Neutrophil (primary cell): ENCODE results near the gene C12orf76.
A peak's percentile ranks its signal among the peaks of the same experiment; 100 is the strongest.
"Not testable (repeated sequence)": the region's sequence is repeated elsewhere in the genome, so short reads cannot be mapped to it uniquely, and the experiment has no call there.

Experiments used
- H3K27ac ChIP-seq: fragments of 200-600 bp; sonication (generic); 2 replicates; pipeline ENCODE4 v1.5.1; 2016; ENCODE audit warnings: mild to moderate bottlenecking, moderate library complexity
- H3K27me3 ChIP-seq: fragments of 200-600 bp; sonication (generic); 2 replicates; pipeline ENCODE4 v1.6.0; 2016; ENCODE audit warnings: mild to moderate bottlenecking
- H3K36me3 ChIP-seq: fragments of 200-600 bp; sonication (generic); 2 replicates; pipeline ENCODE4 v1.5.1; 2017
- H3K4me1 ChIP-seq, 2 experiments: fragments of 200-600 bp in 1 of 2; sonication (generic) in 1 of 2; 1 replicate in 1 of 2; 2 replicates in 1 of 2; pipeline versions ENCODE4 v1.5.1 to v1.6.1; 2013 to 2016; ENCODE audit warnings: low read depth in 1 of 2, low read length in 1 of 2, mild to moderate bottlenecking in 1 of 2, moderate library complexity in 1 of 2; ENCODE audit not compliant: control insufficient read depth in 1 of 2, insufficient read depth in 1 of 2
- H3K4me3 ChIP-seq, 2 experiments: fragments of 200-600 bp in 1 of 2; sonication (generic) in 1 of 2; 1 replicate in 1 of 2; 2 replicates in 1 of 2; pipeline ENCODE4 v1.5.1; 2013 to 2016; ENCODE audit warnings: low read depth in 1 of 2, low read length in 1 of 2, mild to moderate bottlenecking in 1 of 2, moderate library complexity in 1 of 2
- H3K9me3 ChIP-seq: fragments of 200-600 bp; sonication (generic); 2 replicates; pipeline ENCODE4 v1.5.1; 2016
- TF ChIP-seq, protein P1 (sequence below): fragments of 200-600 bp; sonication (generic); IDR thresholded peaks from 2 replicates; pipeline ENCODE4 v1.5.1; 2016; ENCODE audit warnings: antibody characterized with exemption

C12orf76 gene, protein sequence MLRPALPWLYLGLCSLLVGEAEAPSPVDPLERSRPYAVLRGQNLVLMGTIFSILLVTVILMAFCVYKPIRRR

DNA sequence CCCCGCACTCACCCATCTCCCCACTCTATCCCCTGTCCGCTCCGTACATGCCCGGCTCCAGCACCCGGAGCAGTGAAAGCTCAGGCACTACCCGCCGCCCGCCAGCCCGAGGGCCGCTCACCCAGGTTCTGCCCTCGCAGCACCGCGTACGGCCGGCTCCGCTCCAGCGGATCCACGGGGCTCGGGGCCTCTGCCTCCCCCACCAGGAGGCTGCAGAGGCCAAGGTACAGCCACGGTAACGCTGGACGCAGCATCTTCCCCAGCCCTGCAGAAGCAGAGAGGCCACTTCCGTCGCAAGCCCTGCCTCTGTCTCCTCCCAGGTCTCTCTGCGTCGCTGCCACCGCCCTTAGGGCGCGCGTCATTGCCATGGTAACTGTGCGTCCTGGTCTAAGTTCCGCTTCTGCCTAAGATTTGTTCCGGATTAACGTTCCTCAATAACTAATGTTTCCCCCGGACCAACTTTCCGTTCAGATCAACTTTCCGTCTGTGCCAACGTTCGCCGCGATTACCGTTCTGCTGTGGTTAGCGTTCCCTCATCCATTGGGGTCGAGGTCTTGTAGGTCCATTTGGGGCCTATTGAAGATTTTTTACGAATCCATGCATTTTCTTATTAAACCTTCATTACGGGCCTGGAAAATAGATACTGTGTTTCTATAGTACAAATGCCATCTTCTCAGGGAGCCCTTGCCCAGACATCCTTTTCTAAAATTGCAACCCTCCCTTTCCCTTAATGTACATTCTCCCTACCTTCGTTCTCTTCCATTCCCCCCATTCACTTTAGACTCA is at the start of gene C12orf76:
TSS of gene C12orf76 (minus strand) at position 281 of the 786 bp plus-strand sequence. CDS start at position 254, 27 bp downstream.
- Histone ChIP-seq H3K4me3 (peak within 1 kb of the TSS; percentile 76 to 80), H3K27ac (peak within 1 kb of the TSS; percentile 92), H3K9me3 (no peaks in the 10 kb centered on the region), H3K27me3 (no peaks in the 10 kb centered on the region), H3K36me3 (no peaks in the 10 kb centered on the region), H3K4me1 (peaks cover 20 to 26% of the 10 kb centered on the region in 2 experiments)
- TF ChIP-seq, protein P1, sequence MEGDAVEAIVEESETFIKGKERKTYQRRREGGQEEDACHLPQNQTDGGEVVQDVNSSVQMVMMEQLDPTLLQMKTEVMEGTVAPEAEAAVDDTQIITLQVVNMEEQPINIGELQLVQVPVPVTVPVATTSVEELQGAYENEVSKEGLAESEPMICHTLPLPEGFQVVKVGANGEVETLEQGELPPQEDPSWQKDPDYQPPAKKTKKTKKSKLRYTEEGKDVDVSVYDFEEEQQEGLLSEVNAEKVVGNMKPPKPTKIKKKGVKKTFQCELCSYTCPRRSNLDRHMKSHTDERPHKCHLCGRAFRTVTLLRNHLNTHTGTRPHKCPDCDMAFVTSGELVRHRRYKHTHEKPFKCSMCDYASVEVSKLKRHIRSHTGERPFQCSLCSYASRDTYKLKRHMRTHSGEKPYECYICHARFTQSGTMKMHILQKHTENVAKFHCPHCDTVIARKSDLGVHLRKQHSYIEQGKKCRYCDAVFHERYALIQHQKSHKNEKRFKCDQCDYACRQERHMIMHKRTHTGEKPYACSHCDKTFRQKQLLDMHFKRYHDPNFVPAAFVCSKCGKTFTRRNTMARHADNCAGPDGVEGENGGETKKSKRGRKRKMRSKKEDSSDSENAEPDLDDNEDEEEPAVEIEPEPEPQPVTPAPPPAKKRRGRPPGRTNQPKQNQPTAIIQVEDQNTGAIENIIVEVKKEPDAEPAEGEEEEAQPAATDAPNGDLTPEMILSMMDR, result peak; percentile 56

DNA sequence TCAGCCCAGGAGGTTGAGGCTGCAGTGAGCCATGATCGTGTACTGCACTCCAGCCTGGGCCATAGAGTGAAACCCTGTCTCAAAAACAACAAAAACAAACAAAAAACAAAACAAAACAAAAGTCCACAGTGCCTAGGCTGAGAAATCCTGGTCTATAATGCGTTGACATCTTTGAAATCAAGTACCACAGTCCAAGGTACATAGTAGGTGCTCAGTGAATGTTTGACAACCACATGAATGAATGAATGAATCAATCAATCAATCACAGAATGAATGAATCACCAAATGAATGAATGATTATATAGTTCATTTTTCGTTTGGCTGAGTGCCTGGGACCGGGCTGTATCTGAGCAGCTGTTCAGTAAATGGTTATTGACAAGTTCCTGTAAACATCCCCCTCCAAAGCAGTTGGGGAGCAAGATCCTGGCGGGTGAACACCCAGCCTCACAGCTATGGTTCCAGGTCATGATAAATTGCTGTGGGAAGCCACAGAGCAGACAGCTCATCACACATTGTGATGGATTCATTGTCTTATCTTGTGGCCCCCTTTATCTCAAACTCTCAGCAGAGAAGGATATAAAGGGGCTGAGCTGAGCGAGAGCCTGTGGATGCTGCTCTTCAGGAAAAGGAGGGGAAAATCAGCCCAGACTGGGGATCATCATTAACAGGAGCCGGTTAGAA is 45.4 kb upstream of the C12orf76 start:
- Histone ChIP-seq H3K27ac (no peak overlapping the region), H3K4me3 (no peak overlapping the region), H3K9me3 (no peaks in the 10 kb centered on the region), H3K36me3 (no peaks in the 10 kb centered on the region), H3K4me1 (no peaks in the 10 kb centered on the region), H3K27me3 (peaks cover 5% of the 10 kb centered on the region)
- TF ChIP-seq, protein P1, result no peak

DNA sequence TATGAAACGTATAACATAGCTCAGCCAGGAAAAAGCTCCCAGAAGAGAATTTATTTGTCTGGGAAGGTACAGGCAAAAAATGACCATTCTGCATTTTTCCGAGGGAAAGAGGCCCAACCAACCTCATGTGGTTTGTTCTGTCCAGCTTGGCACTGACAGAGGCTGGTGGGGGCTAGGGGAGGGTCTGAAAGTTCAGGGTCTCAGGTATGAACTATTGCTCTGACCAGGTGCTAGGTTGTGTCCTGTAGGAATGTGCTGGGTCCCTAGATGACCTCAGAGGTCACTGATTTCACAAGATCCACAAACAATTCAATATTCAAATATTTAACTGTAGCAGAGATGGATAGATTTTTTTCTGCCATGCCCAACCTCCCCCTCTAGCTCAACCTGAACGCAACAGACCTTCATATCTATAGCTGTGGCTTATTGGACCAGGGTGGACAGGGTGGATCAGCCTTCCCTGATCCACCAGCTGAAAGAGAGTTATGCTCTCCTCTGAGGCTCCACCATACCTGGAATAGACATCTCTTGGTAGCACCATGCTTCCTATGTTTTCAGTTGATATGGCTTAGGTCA is 42.9 kb upstream of the C12orf76 start:
- no peaks in the 10 kb centered on the region for H3K36me3 ChIP-seq
- TF ChIP-seq, protein P1, result no peak
- H3K4me3 ChIP-seq, result no peak overlapping the region
- H3K27me3 ChIP-seq, result peaks cover 5% of the 10 kb centered on the region
- H3K4me1 ChIP-seq, result no peaks in the 10 kb centered on the region
- H3K27ac ChIP-seq, result no peak overlapping the region
- no peaks in the 10 kb centered on the region for H3K9me3 ChIP-seq

DNA sequence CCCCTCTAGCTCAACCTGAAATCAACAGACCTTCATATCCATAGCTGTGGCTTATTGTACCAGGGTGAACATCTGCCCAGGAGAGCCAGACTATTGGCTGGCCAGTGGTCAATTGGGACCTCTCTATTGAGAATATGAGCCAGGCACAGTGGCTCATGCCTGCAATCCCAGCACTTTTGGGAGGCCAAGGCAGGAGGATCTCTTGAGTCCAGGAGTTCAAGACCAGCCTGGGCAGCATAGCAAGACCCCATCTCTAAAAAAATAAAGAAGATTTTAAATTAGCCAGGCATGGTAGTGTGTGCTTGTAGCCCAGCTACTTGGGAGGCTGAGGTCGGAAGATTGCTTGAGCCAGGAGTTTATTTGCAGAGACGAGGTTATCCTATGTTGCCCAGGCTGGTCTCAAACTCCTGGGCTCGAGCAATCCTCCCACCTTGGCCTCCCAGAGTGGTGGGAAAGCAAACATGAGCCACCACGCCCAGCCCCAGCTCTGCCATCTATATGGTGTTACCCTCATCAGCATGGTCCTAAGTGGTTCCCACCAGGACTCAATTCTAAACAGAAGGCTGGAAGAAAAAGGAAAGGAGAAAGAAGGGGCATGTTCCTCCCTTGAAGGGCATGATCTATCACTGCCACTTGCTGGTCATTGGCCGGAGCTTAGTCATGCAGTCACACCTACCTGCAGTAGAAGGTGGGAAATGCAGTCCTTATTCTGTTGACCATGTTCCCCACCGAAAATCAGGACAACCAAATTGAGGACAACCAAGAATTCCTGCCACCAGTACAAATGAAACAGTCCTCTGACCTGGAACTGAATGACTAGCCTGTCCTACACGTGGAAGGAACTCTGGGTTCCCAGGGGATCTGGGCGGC is 42.2 kb upstream of the C12orf76 start:
- Histone ChIP-seq H3K4me3 (no peak overlapping the region), H3K27me3 (peaks cover 5% of the 10 kb centered on the region), H3K4me1 (no peaks in the 10 kb centered on the region), H3K36me3 (no peaks in the 10 kb centered on the region), H3K27ac (no peak overlapping the region), H3K9me3 (no peaks in the 10 kb centered on the region)
- TF ChIP-seq, protein P1, result no peak

DNA sequence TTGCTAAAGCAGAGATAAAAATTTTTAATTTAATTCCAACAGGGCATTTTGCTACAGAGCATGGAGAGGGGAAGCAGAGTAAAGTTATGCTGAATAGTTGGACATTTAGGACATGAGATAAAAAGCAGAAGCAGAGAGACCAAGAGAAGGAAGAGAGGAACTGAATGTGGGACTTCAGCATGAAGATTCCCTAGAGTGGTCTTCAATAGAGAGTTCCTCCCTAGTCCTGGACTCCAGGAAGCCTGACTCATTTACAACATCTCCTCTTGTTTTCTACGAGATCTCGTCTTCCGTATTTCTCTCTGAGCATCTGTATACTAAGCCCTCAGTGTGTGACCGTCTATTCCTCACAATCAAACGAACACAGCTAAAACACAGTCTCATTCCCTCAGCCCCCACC is 40.6 kb upstream of the C12orf76 start:
- H3K36me3 ChIP-seq, result no peaks in the 10 kb centered on the region
- no peaks in the 10 kb centered on the region for H3K9me3 ChIP-seq
- H3K27me3 ChIP-seq, result peaks cover 5% of the 10 kb centered on the region
- no peak overlapping the region for H3K27ac ChIP-seq
- no peaks in the 10 kb centered on the region for H3K4me1 ChIP-seq
- TF ChIP-seq, protein P1, result no peak
- H3K4me3 ChIP-seq, result no peak overlapping the region

DNA sequence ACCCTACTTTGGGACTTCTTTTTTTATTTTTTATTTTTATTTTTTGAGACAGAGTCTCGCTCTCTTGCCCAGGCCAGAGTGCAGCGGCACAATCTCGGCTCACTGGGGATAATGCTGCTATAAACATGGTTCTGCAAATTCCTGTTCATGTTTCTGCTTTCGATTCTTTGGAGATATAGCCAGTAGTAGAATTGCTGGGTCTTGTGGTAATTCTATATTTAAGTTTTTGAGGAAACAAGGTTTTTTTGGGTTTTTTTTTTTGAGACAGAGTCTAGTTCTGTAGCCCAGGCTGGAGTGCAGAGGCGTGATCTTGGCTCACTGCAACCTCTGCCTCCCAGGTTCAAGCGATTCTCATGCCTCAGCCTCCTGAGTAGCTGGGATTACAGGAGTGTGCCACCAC is 39.9 kb upstream of the C12orf76 start:
- not testable (repeated sequence) for H3K4me3 ChIP-seq, H3K27me3 ChIP-seq, H3K27ac ChIP-seq, H3K9me3 ChIP-seq, H3K36me3 ChIP-seq, H3K4me1 ChIP-seq
